ENCODE results near the gene ZP1. TPM values are rescaled to one million over a fixed set of nuclear protein-coding genes. Genes with fewer than 3 reads are reported as not detected.
A peak's percentile ranks its signal among the peaks of the same experiment; 100 is the strongest.
"Not testable (repeated sequence)": the region's sequence is repeated elsewhere in the genome, so short reads cannot be mapped to it uniquely, and the experiment has no call there.

ZP1 gene
- total RNA-seq, 1 donor from 2014 or later = not detected

GRCh38 chr11:60908803-60909202, 41.5 kb downstream of the ZP1 start:
- H3K9me3 Mint-ChIP-seq (ENCODE audit: unreplicated experiment) = no peaks in the 10 kb centered on the region
- H3K27me3 Mint-ChIP-seq (ENCODE audit: unreplicated experiment) = peaks cover 18% of the 10 kb centered on the region
- TF ChIP-seq CTCF (IDR thresholded peaks at IDR 0.05) = no peak
- H3K36me3 Mint-ChIP-seq (ENCODE audit: unreplicated experiment) = no peaks in the 10 kb centered on the region
- H3K4me3 Mint-ChIP-seq (ENCODE audit: unreplicated experiment) = no peak overlapping the region
- H3K4me1 Mint-ChIP-seq (ENCODE audit: unreplicated experiment) = peaks cover 46% of the 10 kb centered on the region
- DNase-seq (ENCODE audit: extremely low spot score, unreplicated experiment) = no peak
- H3K27ac Mint-ChIP-seq (ENCODE audit: unreplicated experiment) = no peak overlapping the region

GRCh38 chr11:60909680-60910280, 42.4 kb downstream of the ZP1 start:
- not testable (repeated sequence) for H3K4me3 Mint-ChIP-seq (ENCODE audit: unreplicated experiment); H3K27ac Mint-ChIP-seq (ENCODE audit: unreplicated experiment); H3K36me3 Mint-ChIP-seq (ENCODE audit: unreplicated experiment); DNase-seq (ENCODE audit: extremely low spot score, unreplicated experiment); H3K9me3 Mint-ChIP-seq (ENCODE audit: unreplicated experiment)
- Mint-ChIP-seq H3K4me1 (ENCODE audit: unreplicated experiment) (peaks cover 37% of the 10 kb centered on the region), H3K27me3 (ENCODE audit: unreplicated experiment) (peaks cover 18% of the 10 kb centered on the region)

GRCh38 chr11:60910281-60910687, 42.9 kb downstream of the ZP1 start:
- no peak overlapping the region for H3K27ac Mint-ChIP-seq (ENCODE audit: unreplicated experiment)
- no peak for DNase-seq (ENCODE audit: extremely low spot score, unreplicated experiment)
- no peak overlapping the region for H3K4me3 Mint-ChIP-seq (ENCODE audit: unreplicated experiment)
- peaks cover 18% of the 10 kb centered on the region for H3K27me3 Mint-ChIP-seq (ENCODE audit: unreplicated experiment)
- H3K4me1 Mint-ChIP-seq (ENCODE audit: unreplicated experiment) = peaks cover 34% of the 10 kb centered on the region
- H3K9me3 Mint-ChIP-seq (ENCODE audit: unreplicated experiment) = no peaks in the 10 kb centered on the region
- H3K36me3 Mint-ChIP-seq (ENCODE audit: unreplicated experiment) = no peaks in the 10 kb centered on the region
- TF ChIP-seq CTCF (IDR thresholded peaks at IDR 0.05) = no peak

- H3K4me3 Mint-ChIP-seq (ENCODE audit: unreplicated experiment) = no peak overlapping the region
- TF ChIP-seq CTCF (IDR thresholded peaks at IDR 0.05) = no peak
- H3K36me3 Mint-ChIP-seq (ENCODE audit: unreplicated experiment) = no peaks in the 10 kb centered on the region
- no peak for DNase-seq (ENCODE audit: extremely low spot score, unreplicated experiment)
- H3K9me3 Mint-ChIP-seq (ENCODE audit: unreplicated experiment) = no peaks in the 10 kb centered on the region
- H3K4me1 Mint-ChIP-seq (ENCODE audit: unreplicated experiment) = peaks cover 34% of the 10 kb centered on the region
- H3K27me3 Mint-ChIP-seq (ENCODE audit: unreplicated experiment) = peaks cover 18% of the 10 kb centered on the region
- no peak overlapping the region for H3K27ac Mint-ChIP-seq (ENCODE audit: unreplicated experiment)
Measured at GRCh38 chr11:60910711-60911380, 43.5 kb downstream of the ZP1 start.

- Mint-ChIP-seq H3K27ac (ENCODE audit: unreplicated experiment) (peak overlapping the region; percentile 98), H3K4me3 (ENCODE audit: unreplicated experiment) (peak overlapping the region; percentile 15), H3K36me3 (ENCODE audit: unreplicated experiment) (peaks cover 3% of the 10 kb centered on the region), H3K4me1 (ENCODE audit: unreplicated experiment) (peaks cover 39% of the 10 kb centered on the region), H3K27me3 (ENCODE audit: unreplicated experiment) (peaks cover 18% of the 10 kb centered on the region), H3K9me3 (ENCODE audit: unreplicated experiment) (no peaks in the 10 kb centered on the region)
- TF ChIP-seq CTCF (IDR thresholded peaks at IDR 0.05) = no peak
- DNase-seq (ENCODE audit: extremely low spot score, unreplicated experiment) = no peak
Measured at GRCh38 chr11:60912223-60912850, 45.0 kb downstream of the ZP1 start.

Data from osteocyte (in vitro differentiated cells).